Neuronal stem cell (in vitro differentiated cells): ENCODE measurements around the gene MARCHF6.

ENCODE experiments used
- DNase-seq: peaks from one replicate; pipeline ENCODE4 v3.0.0-alpha.2; 2013; ENCODE audit warnings: low spot score
- H2AFZ ChIP-seq: one replicate; pipeline ENCODE4 v1.6.1; 2013; ENCODE audit warnings: mild to moderate bottlenecking, low read length, inconsistent platforms
- H2AK5ac ChIP-seq: 2 replicates; pipeline ENCODE4 v1.6.1; 2013; ENCODE audit warnings: low read depth, mild to moderate bottlenecking, inconsistent platforms, low read length, moderate library complexity, mixed read lengths
- H2BK120ac ChIP-seq: 2 replicates; pipeline ENCODE4 v1.6.1; 2013; ENCODE audit warnings: low read depth, mild to moderate bottlenecking, inconsistent platforms, low read length, moderate library complexity, mixed read lengths
- H2BK12ac ChIP-seq: one replicate; pipeline ENCODE4 v1.6.1; 2013; ENCODE audit warnings: low read length, inconsistent platforms
- H2BK15ac ChIP-seq: 2 replicates; pipeline ENCODE4 v1.6.1; 2013; ENCODE audit warnings: mild to moderate bottlenecking, low read length, inconsistent platforms, mixed read lengths
- H2BK5ac ChIP-seq: one replicate; pipeline ENCODE4 v1.6.1; 2013; ENCODE audit warnings: inconsistent platforms, mild to moderate bottlenecking, low read length, moderate library complexity
- H3K14ac ChIP-seq: one replicate; pipeline ENCODE4 v1.6.1; 2013; ENCODE audit warnings: low read length, inconsistent platforms
- H3K18ac ChIP-seq: 2 replicates; pipeline ENCODE4 v1.6.1; 2013; ENCODE audit warnings: low read length, inconsistent platforms
- H3K23ac ChIP-seq: 2 replicates; pipeline ENCODE4 v1.6.1; 2013; ENCODE audit warnings: low read depth, mild to moderate bottlenecking, mixed read lengths, low read length, inconsistent platforms; ENCODE audit not compliant: poor library complexity
- H3K27ac ChIP-seq: replicated peaks from 3 replicates; pipeline ENCODE4 v1.5.1; 2013; ENCODE audit warnings: low read length, inconsistent platforms
- H3K27me3 ChIP-seq, 3 experiments: 2 replicates each; pipeline ENCODE4 v1.6.1; 2013; ENCODE audit warnings: low read length in 3 of 3, mild to moderate bottlenecking in 2 of 3, inconsistent platforms in 1 of 3, low read depth in 1 of 3, mixed read lengths in 1 of 3, moderate library complexity in 1 of 3; ENCODE audit not compliant: control insufficient read depth in 3 of 3, insufficient read depth in 3 of 3
- H3K36me3 ChIP-seq, 2 donors: replicated peaks in 1 of 2; 2 replicates each; pipeline ENCODE4 v1.6.1; 2013; ENCODE audit warnings: low read length in 2 of 2; ENCODE audit not compliant: control insufficient read depth in 2 of 2, insufficient read depth in 2 of 2
- H3K4ac ChIP-seq: 2 replicates; pipeline ENCODE4 v1.6.1; 2013; ENCODE audit warnings: inconsistent platforms, mild to moderate bottlenecking, low read length, moderate library complexity
- H3K4me1 ChIP-seq, 2 donors: 1 replicate in 1 of 2; 2 replicates in 1 of 2; pipeline ENCODE4 v1.6.1; 2013; ENCODE audit warnings: low read length in 2 of 2, low read depth in 1 of 2; ENCODE audit not compliant: control insufficient read depth in 2 of 2, insufficient read depth in 1 of 2
- H3K4me2 ChIP-seq: one replicate; pipeline ENCODE4 v1.6.1; 2013; ENCODE audit warnings: mild to moderate bottlenecking, low read length, inconsistent platforms; ENCODE audit not compliant: insufficient read depth, poor library complexity, severe bottlenecking
- H3K4me3 ChIP-seq, 2 donors: 2 replicates each; pipeline ENCODE4 v1.5.1; 2013; ENCODE audit warnings: low read length in 2 of 2, mild to moderate bottlenecking in 2 of 2, inconsistent platforms in 1 of 2, moderate library complexity in 1 of 2
- H3K79me1 ChIP-seq: one replicate; pipeline ENCODE4 v1.6.1; 2013; ENCODE audit warnings: low read depth, mild to moderate bottlenecking, inconsistent platforms, low read length, moderate library complexity
- H3K9ac ChIP-seq: one replicate; pipeline ENCODE4 v1.6.1; 2013; ENCODE audit warnings: mild to moderate bottlenecking, low read depth, low read length, inconsistent platforms; ENCODE audit not compliant: poor library complexity
- H3K9me3 ChIP-seq, 2 donors: replicated peaks in 1 of 2; 2 replicates each; pipeline versions ENCODE3 to v1.6.1; 2013; ENCODE audit warnings: low read length in 2 of 2, mild to moderate bottlenecking in 2 of 2, inconsistent platforms in 1 of 2, low read depth in 1 of 2, mixed read lengths in 1 of 2, moderate library complexity in 1 of 2; ENCODE audit not compliant: control insufficient read depth in 2 of 2, insufficient read depth in 1 of 2
- H4K8ac ChIP-seq: one replicate; pipeline ENCODE4 v1.6.1; 2013; ENCODE audit warnings: low read depth, mild to moderate bottlenecking, inconsistent platforms, low read length, moderate library complexity
- H4K91ac ChIP-seq: one replicate; pipeline ENCODE4 v1.6.1; 2013; ENCODE audit warnings: low read length, low read depth, mild to moderate bottlenecking, inconsistent platforms; ENCODE audit not compliant: poor library complexity
- WGBS, 2 donors: extraction: QIAGEN DNeasy Blood & Tissue Kit; methylation state at CpG; one replicate each; pipeline ENCODE4 v1.1.7; 2013; ENCODE audit warnings: missing lambda C conversion rate in 2 of 2, mixed read lengths in 1 of 2; ENCODE audit not compliant: insufficient read length in 2 of 2, insufficient replicate concordance in 1 of 2; ENCODE audit errors: extremely low coverage in 2 of 2; 5-methylcytosine and 5-hydroxymethylcytosine counted together

MARCHF6 gene

GRCh38 chr5:10306806-10307205 lies 46.7 kb upstream of the MARCHF6 start:
- DNase-seq = no peak
- H3K9ac ChIP-seq = no peak overlapping the region
- no peak overlapping the region for H2BK15ac ChIP-seq
- H3K18ac ChIP-seq = no peak overlapping the region
- H2AFZ ChIP-seq = peak overlapping the region; percentile 96
- H3K27ac ChIP-seq = no peak overlapping the region
- no peak overlapping the region for H4K8ac ChIP-seq
- no peak overlapping the region for H3K4ac ChIP-seq
- H3K4me2 ChIP-seq = peak overlapping the region; percentile 34
- no peak overlapping the region for H4K91ac ChIP-seq
- H2AK5ac ChIP-seq = no peak overlapping the region
- H3K9me3 ChIP-seq = peaks cover 0 to 3% of the 10 kb centered on the region in 2 donors
- H2BK5ac ChIP-seq = no peak overlapping the region
- no peaks in the 10 kb centered on the region for H3K79me1 ChIP-seq
- H2BK120ac ChIP-seq = no peak overlapping the region
- peaks cover 0 to 2% (median 0%) of the 10 kb centered on the region in 3 experiments for H3K27me3 ChIP-seq
- H3K23ac ChIP-seq = no peak overlapping the region
- peaks cover 0 to 8% of the 10 kb centered on the region in 2 donors for H3K4me1 ChIP-seq
- H3K4me3 ChIP-seq = peak overlapping the region in 1 of 2 donors; percentile 60
- H3K36me3 ChIP-seq = no peaks in the 10 kb centered on the region
- no CpG with 5 or more reads among the region's 8 CpGs for WGBS, 2 donors
- no peak overlapping the region for H3K14ac ChIP-seq
- no peak overlapping the region for H2BK12ac ChIP-seq

- Histone ChIP-seq H3K4me3 (peak within 1 kb of the TSS; percentile 60 to 82), H3K36me3 (no peaks in the 10 kb centered on the region), H3K27me3 (peaks cover 0 to 2% (median 0%) of the 10 kb centered on the region in 3 experiments), H3K27ac (no peak within 1 kb of the TSS), H3K14ac (peak within 1 kb of the TSS; percentile 97), H2AFZ (peak within 1 kb of the TSS; percentile 96), H2BK15ac (no peak within 1 kb of the TSS), H3K79me1 (no peaks in the 10 kb centered on the region), H2BK120ac (no peak within 1 kb of the TSS), H2AK5ac (no peak within 1 kb of the TSS), H4K8ac (no peak within 1 kb of the TSS), H3K9me3 (peaks cover 0 to 3% of the 10 kb centered on the region in 2 donors), H3K9ac (peak within 1 kb of the TSS; percentile 93), H4K91ac (peak within 1 kb of the TSS; percentile 77), H3K4me1 (peaks cover 0 to 8% of the 10 kb centered on the region in 2 donors), H2BK5ac (no peak within 1 kb of the TSS), H3K4ac (peak within 1 kb of the TSS; percentile 69), H3K4me2 (peak within 1 kb of the TSS; percentile 67), H3K18ac (peak within 1 kb of the TSS; percentile 99), H2BK12ac (peak within 1 kb of the TSS; percentile 58), H3K23ac (peak within 1 kb of the TSS; percentile 80)
- no peak for DNase-seq
- WGBS, 2 donors = no CpG with 5 or more reads among the region's 56 CpGs
Observed at GRCh38 chr5:10307206-10308148, 46.0 kb upstream of the MARCHF6 start, which contains the start of gene CMBL. Gene CMBL, minus strand, starts transcription at chr5:10307902. Its CDS starts 17,140 bp downstream, at chr5:10290762.

GRCh38 chr5:10308844-10309243 lies 44.7 kb upstream of the MARCHF6 start:
- Histone ChIP-seq H2BK12ac (no peak overlapping the region), H3K4me1 (peaks cover 0 to 8% of the 10 kb centered on the region in 2 donors), H2BK5ac (no peak overlapping the region), H4K8ac (no peak overlapping the region), H3K9me3 (peaks cover 0 to 3% of the 10 kb centered on the region in 2 donors), H2BK15ac (no peak overlapping the region), H3K36me3 (no peaks in the 10 kb centered on the region), H2AFZ (no peak overlapping the region), H3K9ac (no peak overlapping the region), H3K4ac (no peak overlapping the region), H3K27me3 (peaks cover 0 to 2% (median 0%) of the 10 kb centered on the region in 3 experiments), H3K27ac (no peak overlapping the region), H3K4me3 (no peak overlapping the region), H3K4me2 (no peak overlapping the region), H2AK5ac (no peak overlapping the region), H3K23ac (no peak overlapping the region), H4K91ac (no peak overlapping the region), H3K18ac (no peak overlapping the region), H3K79me1 (no peaks in the 10 kb centered on the region), H3K14ac (no peak overlapping the region), H2BK120ac (no peak overlapping the region)
- DNase-seq = no peak
- no CpG with 5 or more reads among the region's 6 CpGs for WGBS, 2 donors

GRCh38 chr5:10310066-10310779 lies 43.3 kb upstream of the MARCHF6 start:
- H3K4ac ChIP-seq = no peak overlapping the region
- no peak overlapping the region for H3K18ac ChIP-seq
- H4K8ac ChIP-seq = no peak overlapping the region
- H3K23ac ChIP-seq = no peak overlapping the region
- H3K27me3 ChIP-seq = peaks cover 0 to 2% (median 0%) of the 10 kb centered on the region in 3 experiments
- H3K27ac ChIP-seq = no peak overlapping the region
- no peak overlapping the region for H2BK12ac ChIP-seq
- no peak overlapping the region for H2BK15ac ChIP-seq
- no peak overlapping the region for H2BK5ac ChIP-seq
- H3K36me3 ChIP-seq = no peaks in the 10 kb centered on the region
- no peaks in the 10 kb centered on the region for H3K79me1 ChIP-seq
- no peak overlapping the region for H3K14ac ChIP-seq
- H4K91ac ChIP-seq = no peak overlapping the region
- no peaks in the 10 kb centered on the region for H3K9me3 ChIP-seq
- no peak overlapping the region for H3K4me3 ChIP-seq
- no peak overlapping the region for H3K9ac ChIP-seq
- no peak for DNase-seq
- H2AK5ac ChIP-seq = no peak overlapping the region
- no peak overlapping the region for H2BK120ac ChIP-seq
- no CpG with 5 or more reads among the region's 8 CpGs for WGBS, 2 donors
- H3K4me1 ChIP-seq = peaks cover 0 to 3% of the 10 kb centered on the region in 2 donors
- H2AFZ ChIP-seq = no peak overlapping the region
- H3K4me2 ChIP-seq = no peak overlapping the region
